T47D (cell line): Measurements from ENCODE around the gene KIF5C.
A peak's percentile ranks its signal among the peaks of the same experiment; 100 is the strongest.

Experiments used
- DNase-seq, 2 experiments: peaks; one replicate each; pipeline versions ENCODE4 v3.0.0 to v3.0.0-alpha.2; 2011 to 2012; ENCODE audit warnings: low read depth in 1 of 2, low spot score in 1 of 2
- JUND ChIP-seq: IDR thresholded peaks from 2 replicates; pipeline ENCODE4 v1.6.1; 2012; ENCODE audit warnings: low read depth
- in situ Hi-C: cut with HindIII; loops from 2 replicates; pipeline ENCODE4 v1.10.0; 2016; ENCODE audit warnings: low sequenced_read_pairs, low pct_unique_long_range_greater_than_20kb

The KIF5C gene

DNA sequence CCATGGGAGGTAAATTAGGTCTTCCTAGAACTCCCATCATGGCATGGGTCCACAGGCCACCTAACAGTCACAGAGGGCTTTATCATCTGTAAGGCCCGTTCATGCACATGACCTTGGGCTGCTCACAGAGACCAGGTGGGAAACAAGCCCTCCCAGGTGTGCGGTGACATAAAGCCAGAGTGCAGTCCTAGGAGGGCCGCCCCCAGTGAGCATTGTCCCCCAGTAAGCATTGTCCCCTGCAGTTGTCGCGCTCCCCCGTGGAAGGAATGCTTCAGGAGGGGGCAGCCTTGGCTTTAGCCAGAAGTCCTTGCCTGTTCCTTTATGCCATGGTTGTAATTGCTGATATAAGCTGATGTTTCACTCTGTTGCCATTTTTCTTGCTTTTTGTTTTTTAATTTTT is 121.8 kb downstream of the KIF5C start:
- TF ChIP-seq JUND = no peak
- in situ Hi-C loops = no loop called here
- DNase-seq = no peak

DNA sequence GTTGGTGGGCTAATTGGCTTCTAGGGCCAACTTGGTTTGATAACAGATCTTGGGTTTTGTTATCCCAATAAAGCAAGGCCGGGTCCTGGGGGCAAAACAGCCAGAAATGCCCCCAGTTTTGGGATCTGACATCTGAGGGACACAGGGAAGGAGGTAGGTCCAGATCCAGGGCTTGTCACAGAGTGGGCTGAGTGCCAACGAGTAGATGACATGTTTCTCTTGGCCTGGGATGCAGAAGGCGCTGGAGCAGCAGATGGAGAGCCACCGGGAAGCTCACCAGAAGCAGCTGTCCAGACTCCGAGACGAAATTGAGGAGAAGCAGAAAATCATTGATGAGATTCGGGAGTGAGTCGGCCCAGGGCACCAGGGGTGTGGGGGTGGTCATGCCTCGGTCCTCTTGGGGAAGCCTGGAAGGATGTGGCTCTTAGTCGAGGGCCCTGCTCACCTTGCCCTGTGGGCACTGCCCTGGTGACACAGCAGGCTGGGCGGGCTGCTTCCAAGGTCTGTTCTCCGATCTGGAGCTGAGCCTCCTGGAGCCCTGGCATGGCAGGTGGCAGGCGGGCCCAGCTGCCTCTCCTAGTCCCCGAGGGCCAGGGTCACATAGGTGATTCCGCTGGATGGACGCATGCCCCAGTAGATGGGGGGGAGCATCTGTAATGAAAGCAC is 123.3 kb downstream of the KIF5C start:
- DNase-seq = no peak
- in situ Hi-C loops = no loop called here
- no peak for TF ChIP-seq JUND

GRCh38 chr2:148998831-148999200 is 123.8 kb downstream of the KIF5C start:
- DNase-seq = no peak
- TF ChIP-seq JUND = no peak
- in situ Hi-C loops = no loop called here

GRCh38 chr2:148999451-148999921 is 124.5 kb downstream of the KIF5C start:
- in situ Hi-C loops = no loop called here
- no peak for TF ChIP-seq JUND
- no peak for DNase-seq

- in situ Hi-C loops = no loop called here
- no peak for TF ChIP-seq JUND
- no peak for DNase-seq
Observed at GRCh38 chr2:149000158-149000938, 125.3 kb downstream of the KIF5C start.

- in situ Hi-C loops = no loop called here
- no peak for DNase-seq
- no peak for TF ChIP-seq JUND
Observed at GRCh38 chr2:149001496-149001895, 126.5 kb downstream of the KIF5C start.

- in situ Hi-C loops = no loop called here
- no peak for DNase-seq
Observed at GRCh38 chr2:149002378-149002890, 127.4 kb downstream of the KIF5C start.

GRCh38 chr2:149002891-149003740 is 128.1 kb downstream of the KIF5C start:
- in situ Hi-C loops = no loop called here

More at GRCh38 chr2:149002378-149002890, 127.4 kb downstream of the KIF5C start:
- no peak for TF ChIP-seq JUND

DNA sequence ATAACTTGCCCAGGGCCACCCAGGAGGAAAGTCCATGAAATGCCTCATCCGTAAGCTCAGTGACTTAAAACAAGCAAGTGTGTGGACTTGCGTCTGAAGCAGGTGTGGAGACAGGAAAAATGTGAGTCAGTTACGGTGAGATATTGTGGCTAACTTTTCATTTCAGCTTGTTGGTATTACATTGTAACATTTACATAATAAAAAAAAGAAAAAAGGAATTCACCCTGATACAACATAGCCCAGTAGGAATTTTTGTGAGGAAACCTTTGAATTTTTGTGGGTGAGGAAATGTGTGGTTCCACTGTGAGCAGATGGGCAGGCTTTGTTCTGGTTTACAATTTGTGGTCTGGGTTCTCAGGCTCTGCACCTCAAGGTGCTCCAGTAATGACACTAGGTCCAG is 129.8 kb downstream of the KIF5C start:
- DNase-seq = no peak
- in situ Hi-C loops = no loop called here
- no peak for TF ChIP-seq JUND

More at GRCh38 chr2:149002891-149003740, 128.1 kb downstream of the KIF5C start:
- TF ChIP-seq JUND = no peak
- no peak for DNase-seq

- DNase-seq = peak in 1 of 2 experiments; percentile 66
- in situ Hi-C loops = no loop called here
Observed at GRCh38 chr2:149005471-149006077, 130.5 kb downstream of the KIF5C start.

DNA sequence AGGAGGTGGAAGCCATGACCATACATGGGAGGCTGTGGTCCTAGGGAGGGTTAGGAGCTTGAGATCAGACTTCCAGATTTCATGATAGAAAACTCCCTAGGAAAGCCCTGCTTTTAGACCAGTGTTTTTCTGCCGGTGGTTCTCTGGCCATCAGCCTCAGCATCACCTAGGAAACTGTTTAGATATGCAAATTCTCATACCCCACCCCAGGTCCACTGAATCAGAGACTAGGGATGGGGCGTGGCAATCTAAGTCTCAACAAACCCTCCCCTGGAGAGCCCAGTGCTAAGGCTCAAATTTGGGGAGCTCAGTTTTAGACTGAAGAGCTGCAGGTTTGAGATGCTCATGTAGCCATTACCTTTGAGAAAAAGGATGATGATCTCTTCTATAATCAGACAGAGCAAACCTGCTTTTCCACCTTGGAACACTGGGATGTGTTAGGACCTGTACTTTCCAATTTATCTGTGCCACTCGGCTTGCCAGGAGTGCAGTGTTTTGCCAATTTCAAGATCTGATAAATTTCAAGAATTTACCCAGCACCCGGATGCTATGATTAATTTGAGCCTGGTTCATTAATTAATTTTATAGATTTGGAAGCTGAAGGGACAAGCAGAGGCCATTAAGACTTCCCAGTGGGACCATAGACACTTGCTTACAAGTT is 132.0 kb downstream of the KIF5C start:
- in situ Hi-C loops = no loop called here
- DNase-seq = peak in 1 of 2 experiments; percentile 70
- TF ChIP-seq JUND = peak; percentile 61

More at GRCh38 chr2:149005471-149006077, 130.5 kb downstream of the KIF5C start:
- no peak for TF ChIP-seq JUND
